ENCODE results near the gene SLC46A3.
"Not testable (repeated sequence)": the region's sequence is repeated elsewhere in the genome, so short reads cannot be mapped to it uniquely, and the experiment has no call there.

The SLC46A3 gene

GRCh38 chr13:28730762-28731161, 12.0 kb upstream of the SLC46A3 start:
- no peak for DNase-seq (ENCODE audit: low read depth in 2 of 2)

GRCh38 chr13:28729541-28729940, 10.8 kb upstream of the SLC46A3 start:
- no peak for DNase-seq (ENCODE audit: low read depth in 2 of 2)

GRCh38 chr13:28728642-28729041, 9.9 kb upstream of the SLC46A3 start:
- no peak for DNase-seq (ENCODE audit: low read depth in 2 of 2)

GRCh38 chr13:28725046-28725610, 6.4 kb upstream of the SLC46A3 start:
- DNase-seq (ENCODE audit: low read depth in 2 of 2), result no peak

- DNase-seq (ENCODE audit: low read depth in 2 of 2), result no peak
Measured at GRCh38 chr13:28723806-28724205, 5.0 kb upstream of the SLC46A3 start.

GRCh38 chr13:28719227-28720055, 671 bp upstream of the SLC46A3 start:
- DNase-seq (ENCODE audit: low read depth in 2 of 2), result no peak

- DNase-seq (ENCODE audit: low read depth in 2 of 2), result no peak
Measured at GRCh38 chr13:28718196-28718542, 601 bp downstream of the SLC46A3 start.

GRCh38 chr13:28717170-28717569, 1.6 kb downstream of the SLC46A3 start:
- no peak for DNase-seq (ENCODE audit: low read depth in 2 of 2)

- DNase-seq (ENCODE audit: low read depth in 2 of 2), result no peak
Measured at GRCh38 chr13:28716511-28716910, 2.3 kb downstream of the SLC46A3 start.

- no peak for DNase-seq (ENCODE audit: low read depth in 2 of 2)
Measured at GRCh38 chr13:28714651-28715050, 4.1 kb downstream of the SLC46A3 start.

GRCh38 chr13:28710161-28710560, 8.6 kb downstream of the SLC46A3 start:
- no peak for DNase-seq (ENCODE audit: low read depth in 2 of 2)

- no peak for DNase-seq (ENCODE audit: low read depth in 2 of 2)
Measured at GRCh38 chr13:28707629-28708427, 10.9 kb downstream of the SLC46A3 start.

- no peak for DNase-seq (ENCODE audit: low read depth in 2 of 2)
Measured at GRCh38 chr13:28705461-28706083, 13.2 kb downstream of the SLC46A3 start.

GRCh38 chr13:28704919-28705318, 13.9 kb downstream of the SLC46A3 start:
- no peak for DNase-seq (ENCODE audit: low read depth in 2 of 2)

- DNase-seq (ENCODE audit: low read depth in 2 of 2), result no peak
Measured at GRCh38 chr13:28704282-28704681, 14.5 kb downstream of the SLC46A3 start.

- DNase-seq (ENCODE audit: low read depth in 2 of 2), result no peak
Measured at GRCh38 chr13:28699246-28699645, 19.5 kb downstream of the SLC46A3 start.

- DNase-seq (ENCODE audit: low read depth in 2 of 2), result no peak
Measured at GRCh38 chr13:28697441-28697840, 21.3 kb downstream of the SLC46A3 start.

- DNase-seq (ENCODE audit: low read depth in 2 of 2), result not testable (repeated sequence)
Measured at GRCh38 chr13:28693605-28694491, 24.9 kb downstream of the SLC46A3 start.

- DNase-seq (ENCODE audit: low read depth in 2 of 2), result no peak
Measured at GRCh38 chr13:28685892-28686291, 32.9 kb downstream of the SLC46A3 start.

- DNase-seq (ENCODE audit: low read depth in 2 of 2), result no peak
Measured at GRCh38 chr13:28685114-28685513, 33.7 kb downstream of the SLC46A3 start.

- no peak for DNase-seq (ENCODE audit: low read depth in 2 of 2)
Measured at GRCh38 chr13:28684257-28684656, 34.5 kb downstream of the SLC46A3 start.
